Effector CD8-positive, alpha-beta T cell (primary cell): Measurements from ENCODE around the gene LDLRAD4.

Experiments used
- DNase-seq: peaks from one replicate; lab custom pipeline; 2025; lab: John Stamatoyannopoulos, UW
- total RNA-seq, 4 experiments: gene quantifications; one replicate each; lab custom pipeline; 2026; lab: John Stamatoyannopoulos, UW

The LDLRAD4 gene
- 141 to 403 (median 232) reads per million in 4 experiments for total RNA-seq

GRCh38 chr18:13218368-13218991, at the start of gene LDLRAD4:
LDLRAD4 (plus strand) TSS chr18:13218760.
- peak; percentile 44 for DNase-seq

GRCh38 chr18:13173578-13174145, 44.9 kb upstream of the LDLRAD4 start:
- DNase-seq: no peak

- no peak for DNase-seq
Measured at GRCh38 chr18:13175266-13175665, 43.3 kb upstream of the LDLRAD4 start.

- no peak for DNase-seq
Measured at GRCh38 chr18:13175754-13176210, 42.8 kb upstream of the LDLRAD4 start.

GRCh38 chr18:13176847-13177246, 41.7 kb upstream of the LDLRAD4 start:
- DNase-seq: no peak

- DNase-seq: no peak
Measured at GRCh38 chr18:13178197-13178596, 40.4 kb upstream of the LDLRAD4 start.

GRCh38 chr18:13178976-13179375, 39.6 kb upstream of the LDLRAD4 start:
- DNase-seq: no peak

- no peak for DNase-seq
Measured at GRCh38 chr18:13179566-13180113, 38.9 kb upstream of the LDLRAD4 start.

- no peak for DNase-seq
Measured at GRCh38 chr18:13180614-13181375, 37.8 kb upstream of the LDLRAD4 start.

- no peak for DNase-seq
Measured at GRCh38 chr18:13181765-13182164, 36.8 kb upstream of the LDLRAD4 start.

GRCh38 chr18:13183359-13183758, 35.2 kb upstream of the LDLRAD4 start:
- no peak for DNase-seq

- DNase-seq: no peak
Measured at GRCh38 chr18:13183790-13184189, 34.8 kb upstream of the LDLRAD4 start.

- DNase-seq: no peak
Measured at GRCh38 chr18:13184396-13184795, 34.2 kb upstream of the LDLRAD4 start.

GRCh38 chr18:13185675-13186198, 32.8 kb upstream of the LDLRAD4 start:
- no peak for DNase-seq

- no peak for DNase-seq
Measured at GRCh38 chr18:13186687-13187086, 31.9 kb upstream of the LDLRAD4 start.

GRCh38 chr18:13187498-13187897, 31.1 kb upstream of the LDLRAD4 start:
- no peak for DNase-seq

- no peak for DNase-seq
Measured at GRCh38 chr18:13191031-13191430, 27.5 kb upstream of the LDLRAD4 start.

- no peak for DNase-seq
Measured at GRCh38 chr18:13191779-13192178, 26.8 kb upstream of the LDLRAD4 start.

- DNase-seq: no peak
Measured at GRCh38 chr18:13192970-13193369, 25.6 kb upstream of the LDLRAD4 start.

- DNase-seq: no peak
Measured at GRCh38 chr18:13194239-13194638, 24.3 kb upstream of the LDLRAD4 start.

GRCh38 chr18:13198701-13199100, 19.9 kb upstream of the LDLRAD4 start:
- no peak for DNase-seq

GRCh38 chr18:13199169-13199568, 19.4 kb upstream of the LDLRAD4 start:
- no peak for DNase-seq
